GM19467 (cell line): ENCODE results near the gene CFAP53.

ENCODE experiments used
- ATAC-seq: cut with Tn5 transposase; IDR thresholded peaks from one replicate; pipeline ENCODE4 v1.9.1; 2021; ENCODE audit warnings: mild to moderate bottlenecking, moderate library complexity; ENCODE audit not compliant: unreplicated experiment

Gene CFAP53

DNA sequence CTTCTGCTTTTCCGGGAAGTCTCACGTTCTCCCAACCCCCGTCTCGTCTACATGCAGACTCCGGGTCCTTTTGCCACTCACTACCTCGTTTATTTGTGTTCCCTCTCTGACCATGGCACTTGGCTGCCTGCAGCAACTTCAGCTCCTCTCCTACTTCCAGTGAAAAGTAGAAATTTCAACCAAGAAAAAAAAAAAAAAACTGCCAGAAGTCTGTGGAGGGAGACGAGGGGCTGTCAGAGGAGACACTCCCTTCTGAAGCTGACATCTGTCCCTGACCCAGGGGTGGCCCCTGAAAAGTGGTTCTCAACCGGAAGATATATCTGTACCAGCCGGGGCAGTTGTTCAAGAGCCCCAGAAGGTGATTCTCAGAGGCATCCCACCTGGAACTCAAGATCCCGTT, 70.6 kb downstream of the CFAP53 start:
- no peak for ATAC-seq

DNA sequence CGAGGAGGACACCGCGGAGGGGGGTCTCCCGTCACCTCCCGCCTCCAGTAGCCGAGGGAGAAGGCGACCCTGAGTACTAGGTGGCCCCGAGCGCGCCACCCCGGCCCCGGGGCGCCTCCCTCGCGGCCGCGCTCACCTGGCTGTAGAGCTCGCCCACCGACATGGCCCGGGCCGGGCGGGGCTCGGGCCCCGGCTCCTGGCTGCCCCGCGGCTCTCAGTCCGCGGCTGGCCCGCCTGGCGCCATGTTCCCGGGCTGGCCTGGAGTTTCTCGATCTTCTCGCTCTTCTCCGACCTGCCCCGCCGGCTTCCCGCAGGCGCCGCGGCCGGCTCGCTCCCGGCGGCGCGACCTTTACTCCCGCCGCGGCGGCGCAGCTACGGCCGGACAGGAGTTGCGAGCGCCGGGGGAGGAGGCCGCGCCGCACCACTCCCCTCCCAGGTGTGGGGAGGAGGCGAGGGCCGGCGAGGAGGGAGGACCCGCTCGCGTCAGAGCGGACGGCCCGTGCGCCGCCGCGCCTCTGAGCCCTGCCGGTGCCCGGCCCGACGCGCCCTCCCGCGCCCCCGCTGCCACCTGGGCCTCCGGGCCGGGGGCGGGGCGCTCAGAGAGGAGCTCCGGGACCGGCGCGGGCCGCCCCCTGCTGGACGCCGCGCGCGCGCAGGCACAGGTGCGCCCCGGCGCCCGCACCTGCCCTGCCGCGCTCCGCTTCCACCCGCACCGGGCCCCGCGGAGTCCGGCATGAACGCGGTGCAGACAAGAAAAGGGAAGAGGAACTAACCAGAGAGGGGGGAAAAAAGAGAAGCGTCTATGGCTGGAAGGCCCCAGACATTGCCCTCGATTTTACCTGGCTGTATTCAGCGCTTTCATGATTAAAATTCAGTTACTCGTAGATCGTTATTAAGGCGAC, 71.4 kb downstream of the CFAP53 start, which contains the start of gene MYO5B:
TSS of gene MYO5B (minus strand) at position 517 of the 902 bp plus-strand sequence. CDS start at position 163, 354 bp downstream.
- ATAC-seq, result peak; percentile 68

DNA sequence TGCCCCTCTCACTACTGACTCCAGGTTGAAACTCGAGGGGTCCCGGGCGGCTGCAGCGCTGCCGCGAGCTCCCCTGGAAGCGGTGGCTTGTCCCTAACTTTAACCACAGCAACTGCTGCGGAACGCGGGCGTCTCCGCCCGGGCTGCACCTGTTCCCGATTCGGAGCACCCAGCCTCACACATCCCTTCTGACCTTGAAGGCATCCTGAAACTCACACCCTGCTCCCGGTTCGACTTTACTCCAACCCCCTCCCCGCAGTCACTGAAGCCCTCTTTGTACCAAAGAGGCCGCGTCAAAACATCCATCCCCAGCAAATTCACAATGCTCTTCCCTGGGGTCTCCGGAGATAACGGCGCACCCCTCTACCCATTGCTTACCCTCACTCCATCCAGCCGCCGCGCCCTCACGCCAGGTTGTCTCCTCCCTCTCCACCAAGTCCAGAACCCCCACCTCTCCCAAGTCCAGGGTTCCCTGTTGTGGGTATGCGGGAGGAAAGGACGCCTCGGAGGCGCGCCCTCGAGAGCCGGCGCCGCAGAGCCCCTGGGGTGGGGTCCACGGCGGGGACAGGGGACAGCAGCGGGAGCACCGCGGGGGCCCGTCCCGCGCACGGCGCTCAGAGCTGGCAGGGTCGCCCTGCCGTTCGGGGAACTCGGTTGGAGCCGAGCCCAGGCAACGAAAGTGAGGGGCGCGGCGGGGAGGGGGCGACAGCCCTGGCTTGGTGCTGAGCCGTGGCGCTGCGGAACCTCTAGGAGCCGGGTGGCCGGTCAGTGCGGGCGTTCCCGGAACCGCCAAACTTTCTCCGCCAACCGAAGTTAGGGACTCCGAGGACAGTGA, 72.3 kb downstream of the CFAP53 start:
- ATAC-seq, result no peak

DNA sequence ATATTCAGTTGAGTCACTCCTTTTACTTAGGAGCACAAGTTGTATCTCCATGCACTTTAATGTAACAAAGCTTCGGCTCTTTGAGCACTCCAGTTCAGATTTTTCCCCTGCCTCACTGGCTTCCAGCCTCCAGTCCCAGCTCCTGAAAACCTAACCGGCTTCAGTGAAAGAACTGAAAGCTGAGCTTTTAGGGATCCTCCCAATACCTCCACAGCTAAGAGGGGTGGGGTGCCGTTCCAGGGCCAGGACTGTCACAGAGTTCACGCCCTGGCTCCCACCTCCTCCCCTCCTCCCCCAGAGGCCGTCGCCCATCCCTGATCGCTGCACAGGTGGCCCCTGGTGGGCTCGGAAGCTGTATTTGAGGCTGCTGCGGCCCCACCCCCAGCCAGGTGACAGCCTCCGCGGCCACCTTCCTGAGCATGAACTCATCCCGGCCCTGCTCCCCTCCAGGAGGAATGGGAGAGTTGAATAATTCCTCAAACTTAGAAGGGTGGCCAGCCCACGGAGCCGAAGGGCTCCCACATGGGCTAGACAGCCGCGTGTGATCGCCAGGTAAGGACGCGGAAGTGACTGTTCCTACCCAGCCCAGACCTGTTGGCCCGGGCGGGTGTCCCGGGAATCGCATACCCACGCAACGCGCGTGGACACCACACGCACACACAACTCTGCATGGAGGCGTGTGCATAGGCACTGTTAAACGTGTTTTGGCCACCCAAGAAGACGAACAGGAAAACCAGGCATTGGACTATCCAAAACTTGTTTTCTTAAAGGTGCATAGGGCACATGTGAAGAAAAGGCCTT, 73.1 kb downstream of the CFAP53 start:
- no peak for ATAC-seq

DNA sequence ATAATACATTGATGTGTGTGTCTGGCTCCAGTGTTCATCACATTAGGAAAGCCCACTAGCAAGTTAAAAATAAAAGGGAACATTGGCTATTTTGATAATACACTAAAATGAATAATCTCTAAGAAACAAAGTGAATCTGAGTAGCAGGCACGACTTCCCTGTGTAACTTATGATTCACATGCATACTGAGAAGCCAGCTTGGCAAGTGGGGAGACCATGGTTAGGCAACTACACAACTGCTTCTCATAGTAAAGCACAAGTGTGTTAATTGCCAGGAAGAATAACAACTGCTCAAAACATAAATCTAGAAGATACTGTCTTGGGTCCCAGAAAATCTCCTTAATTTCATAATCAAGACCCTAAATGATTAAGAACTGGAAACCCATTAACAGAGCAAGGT, 75.4 kb downstream of the CFAP53 start:
- no peak for ATAC-seq

DNA sequence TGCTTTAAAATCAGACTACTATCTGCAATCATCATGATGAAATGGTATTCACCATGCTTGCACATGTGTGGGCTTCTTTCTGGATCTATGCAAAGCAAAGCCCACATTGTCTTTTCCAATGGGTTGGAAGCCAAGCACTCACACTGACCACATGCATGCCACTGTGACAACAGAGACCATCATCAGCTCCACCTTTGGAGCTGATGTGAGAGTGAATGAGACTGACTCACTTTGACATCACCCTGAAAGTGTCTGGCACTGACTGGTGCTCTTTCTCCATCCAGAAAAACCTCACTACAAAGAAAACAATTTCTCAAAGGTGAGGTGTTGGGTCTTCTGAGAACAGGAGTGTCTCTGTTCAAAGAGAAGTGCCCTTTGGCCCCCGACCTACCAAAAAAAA, 76.1 kb downstream of the CFAP53 start:
- no peak for ATAC-seq

DNA sequence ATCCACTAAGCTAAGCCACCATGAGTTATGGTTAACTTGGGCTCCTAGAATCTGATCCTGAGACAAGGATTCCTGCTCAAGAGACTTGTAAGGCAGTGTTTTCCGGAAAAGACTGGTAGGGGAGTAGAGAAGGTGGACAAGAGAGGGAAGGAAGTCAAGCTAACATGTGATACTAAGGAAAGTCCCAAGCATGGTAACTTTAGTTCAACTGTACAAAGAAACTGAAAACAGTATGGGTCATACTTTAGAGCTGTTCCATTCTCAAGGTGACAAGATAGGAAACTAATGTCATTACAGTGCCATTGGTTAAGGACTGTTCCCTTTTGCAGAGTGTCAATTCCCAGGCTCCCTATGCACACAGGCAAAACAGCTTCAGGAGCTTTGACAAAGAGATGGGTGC, 77.1 kb downstream of the CFAP53 start:
- ATAC-seq, result no peak

DNA sequence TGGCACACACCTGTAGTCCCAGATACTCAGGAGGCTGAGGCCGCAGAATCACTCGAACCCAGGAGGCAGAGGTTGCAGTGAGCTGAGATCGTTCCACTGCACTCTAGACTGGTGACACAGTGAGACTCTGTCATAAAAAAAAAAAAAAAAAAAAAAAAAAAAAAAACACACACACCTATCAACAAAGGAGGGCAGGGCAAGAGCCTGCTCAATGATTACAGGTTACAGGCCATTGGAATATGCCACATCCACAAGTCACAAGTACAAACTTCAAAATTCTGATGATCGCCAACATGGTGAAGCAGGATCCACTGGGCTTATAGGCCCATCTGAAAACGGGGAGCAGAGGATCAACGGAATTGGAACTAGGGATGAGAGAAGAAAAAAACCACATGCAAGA, 77.6 kb downstream of the CFAP53 start:
- ATAC-seq, result no peak

DNA sequence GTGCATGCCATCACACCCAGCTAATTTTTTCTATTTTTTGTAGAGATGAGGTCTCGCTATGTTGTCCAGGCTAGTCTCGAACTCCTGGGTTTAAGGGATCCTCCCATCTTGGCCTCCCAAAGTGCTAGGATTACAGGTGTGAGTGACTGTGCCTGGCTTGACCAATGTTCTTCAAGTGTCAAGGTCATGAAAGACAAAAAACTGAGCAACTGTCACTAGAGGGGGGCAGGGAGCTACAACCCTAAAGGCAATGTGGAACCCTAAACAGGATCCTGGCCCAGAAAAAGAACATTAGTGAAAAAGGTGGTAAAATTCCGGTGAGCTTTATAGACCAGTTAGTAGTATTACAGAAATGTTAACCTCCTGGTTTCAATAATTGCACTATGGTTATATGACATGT, 78.6 kb downstream of the CFAP53 start:
- no peak for ATAC-seq

DNA sequence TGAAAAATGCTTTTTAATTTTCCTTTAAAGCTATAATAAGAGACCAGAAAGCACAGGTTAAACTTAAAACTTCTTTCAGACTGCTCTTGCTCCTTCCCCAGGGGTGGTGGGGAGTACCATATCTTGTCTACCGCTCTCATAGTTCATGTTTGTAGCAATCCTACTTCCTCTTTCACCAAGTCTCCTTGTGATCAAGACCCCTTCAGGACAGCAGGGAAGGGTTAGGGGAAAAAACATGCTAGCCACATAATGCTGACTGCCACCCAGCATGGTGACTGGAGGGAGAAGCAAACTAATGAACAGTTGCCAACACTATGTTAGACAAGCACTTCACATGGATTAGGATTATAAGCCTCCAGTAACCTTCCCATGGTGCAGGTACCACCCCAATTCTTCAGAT, 79.9 kb downstream of the CFAP53 start:
- ATAC-seq, result no peak

DNA sequence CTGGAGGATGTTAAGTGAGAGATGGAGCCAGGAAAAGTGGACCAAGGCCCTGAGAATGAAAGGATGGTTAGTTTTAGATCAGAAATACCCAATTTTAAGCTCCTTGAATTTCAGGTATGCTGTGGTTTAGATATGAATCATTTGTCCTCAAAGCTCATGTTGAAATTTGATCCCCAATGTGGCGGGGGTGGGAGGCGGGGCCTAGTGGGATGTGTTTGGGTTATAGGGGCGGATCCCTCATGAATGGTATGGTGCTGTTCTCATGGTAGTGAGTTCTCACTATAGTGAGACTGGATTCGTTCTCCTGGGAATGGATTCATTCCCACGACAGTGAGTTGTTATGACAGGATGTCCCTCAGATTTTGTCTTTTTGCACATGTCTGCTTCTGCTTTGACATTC, 82.7 kb downstream of the CFAP53 start:
- ATAC-seq, result no peak

DNA sequence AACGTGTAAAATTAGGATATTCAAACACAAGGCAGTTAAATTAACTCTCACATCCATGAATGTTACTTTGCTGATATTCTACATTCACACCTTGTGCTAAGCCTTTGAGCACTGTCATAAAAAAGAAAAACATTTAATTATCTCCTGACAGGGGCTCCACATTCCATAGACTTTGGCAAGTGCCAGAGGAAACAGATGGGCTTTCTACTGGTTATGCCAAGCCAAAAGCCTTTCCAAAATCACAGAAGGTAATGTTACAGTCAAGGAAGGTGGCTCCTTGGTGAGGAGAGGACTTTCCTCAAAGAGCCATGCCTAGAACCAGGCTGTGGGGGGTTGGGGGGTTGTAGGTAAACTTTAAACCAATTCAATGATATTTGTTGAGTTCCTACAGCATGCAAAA, 83.8 kb downstream of the CFAP53 start:
- ATAC-seq, result no peak

DNA sequence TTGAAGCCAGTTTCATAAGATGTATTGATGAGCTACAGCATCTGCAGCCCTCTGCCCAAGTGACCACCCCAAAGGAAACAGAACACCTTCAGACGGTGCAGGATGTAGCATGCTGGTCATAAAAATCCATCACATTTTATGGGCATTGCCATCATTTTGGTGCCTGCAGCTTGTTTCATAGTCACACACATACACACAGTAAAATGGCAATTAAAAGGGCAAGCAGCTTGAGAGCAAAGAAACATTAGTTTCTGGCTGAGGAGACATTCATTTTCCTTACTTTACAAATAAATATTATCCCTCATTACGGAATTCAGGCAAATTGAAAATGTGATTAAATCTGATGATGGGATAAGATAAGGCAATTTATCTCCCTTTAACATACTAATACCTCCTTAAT, 84.7 kb downstream of the CFAP53 start:
- ATAC-seq, result no peak

DNA sequence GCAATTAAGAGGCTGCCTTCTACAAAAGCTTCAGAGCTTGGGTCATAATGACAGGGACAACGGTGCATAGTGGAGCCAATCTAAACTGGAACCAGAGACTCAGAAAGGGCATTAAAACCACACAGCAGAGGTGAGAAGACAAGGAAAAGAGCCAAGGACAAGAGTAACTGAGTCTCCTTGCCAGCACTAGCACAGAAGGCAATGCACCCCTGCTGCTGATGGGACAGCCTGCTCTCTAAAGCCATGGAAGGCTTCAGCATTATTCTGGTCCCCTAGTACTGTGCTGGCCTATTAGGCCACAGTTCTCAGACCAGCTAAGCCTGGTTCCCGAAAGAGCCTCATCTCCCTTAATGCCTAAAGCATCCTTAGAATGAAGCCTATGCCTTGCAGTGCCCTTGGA, 86.8 kb downstream of the CFAP53 start:
- ATAC-seq, result no peak

DNA sequence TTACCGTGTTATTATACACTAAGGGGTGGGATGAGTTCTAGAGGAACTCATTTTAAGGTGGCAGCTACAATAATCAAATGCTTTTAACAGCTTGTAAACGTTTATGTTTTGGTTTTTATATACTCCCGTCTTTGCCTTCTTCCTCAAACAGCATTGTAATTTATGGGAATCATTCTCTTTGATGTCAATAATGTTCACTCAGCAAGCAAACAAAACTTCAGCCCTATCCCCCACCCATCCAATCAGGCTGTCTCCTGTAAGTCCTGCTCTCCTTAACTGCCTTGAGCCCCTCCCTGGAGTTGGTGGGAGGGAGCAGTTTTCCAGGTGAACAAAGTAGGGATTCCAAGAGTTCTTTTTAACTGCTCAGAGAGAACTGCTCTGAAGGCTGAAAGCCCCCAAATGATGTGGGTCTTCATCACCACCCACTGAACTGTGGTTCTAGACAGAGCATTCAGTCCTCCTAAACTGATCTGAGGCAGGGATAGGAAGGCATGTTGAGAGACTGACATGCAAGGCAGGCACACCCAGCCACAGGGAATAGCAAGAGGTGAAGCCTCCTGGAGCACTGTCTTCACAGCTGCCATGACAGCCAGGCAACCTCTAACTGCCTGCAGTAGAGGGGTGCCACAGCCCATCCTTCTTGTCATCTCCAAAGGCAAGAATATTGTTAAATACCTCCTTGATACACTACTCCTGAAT, 88.9 kb downstream of the CFAP53 start:
- ATAC-seq, result no peak
